Endodermal cell (in vitro differentiated cells): ENCODE measurements around the gene SLMAP. TPM values are rescaled to one million over a fixed set of nuclear protein-coding genes. Genes with fewer than 3 reads are reported as not detected.
A peak's percentile ranks its signal among the peaks of the same experiment; 100 is the strongest.
"Not testable (repeated sequence)": the region's sequence is repeated elsewhere in the genome, so short reads cannot be mapped to it uniquely, and the experiment has no call there.

Experiments used
- DNase-seq: peaks from one replicate; pipeline ENCODE4 v3.0.0-alpha.2; 2017
- H3K27ac ChIP-seq: 2 replicates; pipeline ENCODE4 v1.5.1; 2013; ENCODE audit warnings: mild to moderate bottlenecking, low read depth, low read length, moderate library complexity
- H3K27me3 ChIP-seq: 2 replicates; pipeline ENCODE4 v1.6.1; 2013; ENCODE audit warnings: mild to moderate bottlenecking, low read length, moderate library complexity; ENCODE audit not compliant: insufficient read depth, control insufficient read depth, poor library complexity, severe bottlenecking
- H3K36me3 ChIP-seq: 2 replicates; pipeline ENCODE4 v1.7.0; 2013; ENCODE audit warnings: mild to moderate bottlenecking, low read length, moderate library complexity; ENCODE audit not compliant: control insufficient read depth, insufficient read depth
- H3K4me1 ChIP-seq: one replicate; pipeline ENCODE4 v1.7.0; 2013; ENCODE audit warnings: low read length; ENCODE audit not compliant: control insufficient read depth, insufficient read depth
- H3K4me3 ChIP-seq: 2 replicates; pipeline ENCODE4 v1.5.1; 2013; ENCODE audit warnings: mild to moderate bottlenecking, low read length, moderate library complexity
- H3K9ac ChIP-seq: 2 replicates; pipeline ENCODE4 v1.6.1; 2013; ENCODE audit warnings: mild to moderate bottlenecking, low read length, moderate library complexity; ENCODE audit not compliant: poor library complexity, severe bottlenecking; ENCODE audit errors: extremely low read depth
- H3K9me3 ChIP-seq: 2 replicates; pipeline ENCODE4 v1.6.1; 2013; ENCODE audit warnings: mild to moderate bottlenecking, low read length, moderate library complexity; ENCODE audit not compliant: control insufficient read depth
- H3K27ac Mint-ChIP-seq: 2 replicates; pipeline ENCODE4 v1.8.0; 2020; ENCODE audit warnings: mixed read lengths
- H3K27me3 Mint-ChIP-seq: 2 replicates; pipeline ENCODE4 v1.8.0; 2021; ENCODE audit warnings: mild to moderate bottlenecking, mixed read lengths; ENCODE audit not compliant: insufficient read depth
- H3K36me3 Mint-ChIP-seq: 2 replicates; pipeline ENCODE4 v1.8.0; 2020; ENCODE audit warnings: low read depth, mixed read lengths
- H3K4me1 Mint-ChIP-seq: 2 replicates; pipeline ENCODE4 v1.8.0; 2020; ENCODE audit warnings: mixed read lengths
- H3K4me3 Mint-ChIP-seq: 2 replicates; pipeline ENCODE4 v1.8.0; 2020; ENCODE audit warnings: mild to moderate bottlenecking, moderate library complexity, mixed read lengths
- H3K9me3 Mint-ChIP-seq: 2 replicates; pipeline ENCODE4 v1.8.0; 2020; ENCODE audit warnings: mild to moderate bottlenecking, mixed read lengths
- WGBS, 2 experiments: methylation state at CpG; one replicate each; pipeline versions ENCODE4 v1.1.5 to v1.1.7; 2013; ENCODE audit warnings: missing lambda C conversion rate in 2 of 2, mixed read lengths in 1 of 2; ENCODE audit not compliant: insufficient coverage in 1 of 2, insufficient read length in 1 of 2; 5-methylcytosine and 5-hydroxymethylcytosine counted together
- total RNA-seq, 2 donors: library from RNA; stranded (reverse); fragmentation: NEBNext Ultra II Directional in 1 of 2; extraction: Animal tissue kit (Norgen Biotek cat#: 25700) in 1 of 2; gene quantifications; 2 replicates in 1 of 2; 3 replicates in 1 of 2; pipeline ENCODE4 v1.2.1, GENCODE V29; 2021
- TF ChIP-seq, protein P1 (sequence below): fragments of 200-600 bp; sonication (generic); conservative IDR thresholded peaks from 2 replicates; pipeline ENCODE4 v1.5.0; 2021; ENCODE audit warnings: antibody characterized with exemption, mild to moderate bottlenecking

Gene SLMAP
- total RNA-seq, 2 donors from 2014 or later, result 64.8 to 65.7 TPM

DNA sequence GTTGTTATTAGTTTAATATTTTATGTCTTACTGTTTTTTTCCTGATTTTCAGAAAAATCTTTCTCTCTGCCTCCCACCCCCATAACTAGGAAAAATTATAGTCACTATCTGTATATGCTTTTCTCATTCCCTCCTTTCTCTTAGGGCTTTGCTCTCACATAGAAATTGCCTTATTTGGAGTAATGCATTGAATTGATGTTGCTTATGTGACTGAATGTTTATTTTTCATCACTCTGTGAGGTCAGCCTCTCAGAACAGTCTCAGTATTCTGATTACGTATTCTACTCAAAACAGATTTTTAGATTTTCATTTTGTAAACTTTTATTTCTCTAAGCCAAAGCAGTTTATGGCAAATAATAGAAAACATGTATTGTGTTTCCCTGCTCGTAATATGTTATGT, 121.0 kb downstream of the SLMAP start:
- TF ChIP-seq, protein P1, sequence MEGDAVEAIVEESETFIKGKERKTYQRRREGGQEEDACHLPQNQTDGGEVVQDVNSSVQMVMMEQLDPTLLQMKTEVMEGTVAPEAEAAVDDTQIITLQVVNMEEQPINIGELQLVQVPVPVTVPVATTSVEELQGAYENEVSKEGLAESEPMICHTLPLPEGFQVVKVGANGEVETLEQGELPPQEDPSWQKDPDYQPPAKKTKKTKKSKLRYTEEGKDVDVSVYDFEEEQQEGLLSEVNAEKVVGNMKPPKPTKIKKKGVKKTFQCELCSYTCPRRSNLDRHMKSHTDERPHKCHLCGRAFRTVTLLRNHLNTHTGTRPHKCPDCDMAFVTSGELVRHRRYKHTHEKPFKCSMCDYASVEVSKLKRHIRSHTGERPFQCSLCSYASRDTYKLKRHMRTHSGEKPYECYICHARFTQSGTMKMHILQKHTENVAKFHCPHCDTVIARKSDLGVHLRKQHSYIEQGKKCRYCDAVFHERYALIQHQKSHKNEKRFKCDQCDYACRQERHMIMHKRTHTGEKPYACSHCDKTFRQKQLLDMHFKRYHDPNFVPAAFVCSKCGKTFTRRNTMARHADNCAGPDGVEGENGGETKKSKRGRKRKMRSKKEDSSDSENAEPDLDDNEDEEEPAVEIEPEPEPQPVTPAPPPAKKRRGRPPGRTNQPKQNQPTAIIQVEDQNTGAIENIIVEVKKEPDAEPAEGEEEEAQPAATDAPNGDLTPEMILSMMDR, result no peak
- DNase-seq, result no peak
- Histone ChIP-seq H3K27ac (no peak overlapping the region), H3K4me3 (no peak overlapping the region), H3K4me1 (no peaks in the 10 kb centered on the region), H3K27me3 (no peaks in the 10 kb centered on the region), H3K9ac (no peak overlapping the region), H3K36me3 (peaks cover 4% of the 10 kb centered on the region), H3K9me3 (no peaks in the 10 kb centered on the region)
- Mint-ChIP-seq H3K36me3 (peaks cover 12% of the 10 kb centered on the region), H3K9me3 (no peaks in the 10 kb centered on the region), H3K27ac (no peak overlapping the region), H3K4me3 (no peak overlapping the region), H3K27me3 (no peaks in the 10 kb centered on the region), H3K4me1 (peaks cover 6% of the 10 kb centered on the region)
- 88% methylated on average over 2 of the region's 2 CpGs; no CpG with 5 or more reads in 1 of the 2 experiments for whole genome bisulfite sequencing, 2 experiments

DNA sequence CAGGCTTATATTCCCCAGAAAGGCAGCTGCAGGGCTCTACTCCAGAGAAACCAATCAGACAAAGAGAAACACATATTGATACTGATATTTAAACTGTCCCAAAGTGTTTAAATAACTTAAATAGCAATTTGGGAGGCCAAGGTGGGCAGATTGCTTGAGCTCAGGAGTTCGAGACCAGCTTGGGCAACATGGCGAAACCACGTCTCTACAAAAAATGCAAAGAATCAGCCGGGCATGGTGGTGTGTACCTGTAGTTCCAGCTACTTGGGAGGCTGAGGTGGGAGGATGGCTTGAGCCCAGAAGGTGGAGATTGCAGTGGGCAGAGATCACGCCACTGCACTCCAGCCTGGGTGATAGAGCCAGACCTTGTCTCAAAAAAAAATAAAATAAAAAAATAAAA, 128.3 kb downstream of the SLMAP start:
- H3K4me3 Mint-ChIP-seq, DNase-seq, H3K9ac ChIP-seq, H3K27me3 ChIP-seq, H3K9me3 Mint-ChIP-seq, H3K27ac ChIP-seq, H3K4me1 Mint-ChIP-seq, H3K9me3 ChIP-seq, H3K4me1 ChIP-seq, H3K4me3 ChIP-seq, H3K27me3 Mint-ChIP-seq: not testable (repeated sequence)
- 98% methylated on average over 4 to 5 of the region's 5 CpGs for WGBS, 2 experiments
- peaks cover 24% of the 10 kb centered on the region for H3K36me3 Mint-ChIP-seq
- H3K27ac Mint-ChIP-seq, result peak overlapping the region; percentile 11
- peaks cover 20% of the 10 kb centered on the region for H3K36me3 ChIP-seq

DNA sequence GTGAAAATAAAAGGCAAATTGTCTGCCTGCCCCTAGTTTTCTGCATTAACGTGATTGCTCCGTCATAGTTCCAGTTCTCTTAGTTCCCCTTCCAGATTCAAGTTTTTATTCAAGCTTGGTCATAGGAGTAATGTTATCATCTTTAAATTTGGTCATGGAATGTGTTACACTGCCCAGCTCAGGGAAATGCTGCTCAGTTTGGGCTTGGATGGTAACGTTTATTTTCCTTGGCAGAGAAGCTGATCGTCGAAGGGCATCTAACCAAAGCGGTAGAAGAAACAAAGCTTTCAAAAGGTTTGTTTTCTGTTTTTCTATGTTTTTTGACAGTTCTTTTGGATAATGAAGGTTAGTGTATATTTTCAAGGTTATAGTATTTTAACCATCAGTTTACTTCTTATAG, 133.7 kb downstream of the SLMAP start:
- WGBS, 2 experiments, result 98 to 100% methylated on average over 6 of the region's 6 CpGs
- Histone ChIP-seq H3K27ac (no peak overlapping the region), H3K9me3 (no peaks in the 10 kb centered on the region), H3K4me1 (no peaks in the 10 kb centered on the region), H3K9ac (no peak overlapping the region), H3K27me3 (no peaks in the 10 kb centered on the region), H3K4me3 (no peak overlapping the region), H3K36me3 (peaks cover 16% of the 10 kb centered on the region)
- H3K36me3 Mint-ChIP-seq, result peaks cover 29% of the 10 kb centered on the region
- DNase-seq, result no peak
- no peak overlapping the region for H3K27ac Mint-ChIP-seq
- H3K27me3 Mint-ChIP-seq, result no peaks in the 10 kb centered on the region
- H3K4me1 Mint-ChIP-seq, result no peaks in the 10 kb centered on the region
- no peaks in the 10 kb centered on the region for H3K9me3 Mint-ChIP-seq
- H3K4me3 Mint-ChIP-seq, result no peak overlapping the region
- TF ChIP-seq, protein P1, result no peak

DNA sequence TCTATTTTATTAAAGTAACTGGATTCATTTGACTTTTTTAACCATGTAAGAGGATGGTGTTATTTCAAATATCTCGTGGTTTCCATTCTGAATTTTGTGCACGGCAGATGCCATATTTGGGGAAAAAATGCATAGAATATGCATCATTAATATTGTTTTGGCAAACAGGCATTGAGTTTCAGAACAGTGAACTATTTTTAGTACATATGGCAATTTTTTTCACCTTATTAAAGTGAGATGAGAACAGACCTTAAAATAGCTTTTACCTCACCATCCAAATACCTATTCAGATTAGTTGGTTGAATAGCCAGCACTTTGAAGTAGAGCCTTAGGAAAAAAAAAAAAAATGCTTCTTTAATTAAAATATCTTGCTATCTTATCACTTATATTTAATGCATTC, 134.8 kb downstream of the SLMAP start:
- WGBS, 2 experiments, result 90 to 100% methylated on average over 2 of the region's 2 CpGs
- Mint-ChIP-seq H3K36me3 (peaks cover 23% of the 10 kb centered on the region), H3K9me3 (no peaks in the 10 kb centered on the region), H3K27me3 (no peaks in the 10 kb centered on the region), H3K27ac (no peak overlapping the region), H3K4me3 (no peak overlapping the region), H3K4me1 (no peaks in the 10 kb centered on the region)
- Histone ChIP-seq H3K4me3 (no peak overlapping the region), H3K4me1 (no peaks in the 10 kb centered on the region), H3K9ac (no peak overlapping the region), H3K9me3 (no peaks in the 10 kb centered on the region), H3K27me3 (no peaks in the 10 kb centered on the region), H3K27ac (no peak overlapping the region), H3K36me3 (peaks cover 12% of the 10 kb centered on the region)
- TF ChIP-seq, protein P1, result no peak
- DNase-seq, result no peak
